Stomach (tissue), 9 donors: Measurements from ENCODE around the gene TLE3. TPM values are rescaled to one million over a fixed set of nuclear protein-coding genes. Genes with fewer than 3 reads are reported as not detected.
A peak's percentile ranks its signal among the peaks of the same experiment; 100 is the strongest.

Source experiments
- DNase-seq, 2 donors: peaks; one replicate each; pipeline versions ENCODE4 v3.0.0 to v3.0.0-alpha.2; 2013 to 2019
- H3K27ac ChIP-seq, 5 donors: fragments of 200-600 bp in 4 of 5; sonication (generic) in 4 of 5; one replicate each; pipeline ENCODE4 v1.5.1; 2013 to 2019; ENCODE audit warnings: mild to moderate bottlenecking in 1 of 5, moderate library complexity in 1 of 5
- H3K27me3 ChIP-seq, 3 donors: fragments of 200-600 bp; sonication (generic); one replicate each; pipeline ENCODE4 v1.5.1; 2017 to 2019; ENCODE audit warnings: mixed run types in 1 of 3
- H3K36me3 ChIP-seq, 4 donors: fragments of 200-600 bp; sonication (generic); 1 replicate in 3 of 4; 2 replicates in 1 of 4; pipeline ENCODE4 v1.5.1; 2016 to 2019
- H3K4me1 ChIP-seq, 4 donors: fragments of 200-600 bp; sonication (generic); one replicate each; pipeline ENCODE4 v1.5.1; 2016 to 2019
- H3K4me3 ChIP-seq, 4 donors: fragments of 200-600 bp; sonication (generic) in 3 of 4; one replicate each; pipeline ENCODE4 v1.5.1; 2016 to 2019; ENCODE audit warnings: mild to moderate bottlenecking in 1 of 4
- H3K9me3 ChIP-seq, 4 donors: fragments of 200-600 bp; sonication (generic); one replicate each; pipeline ENCODE4 v1.5.1; 2016 to 2019
- EP300 ChIP-seq: sonication (generic); formaldehyde crosslinking; IDR thresholded peaks from one replicate; pipeline ENCODE4 v1.6.1; 2017; ENCODE audit warnings: antibody characterized with exemption
- POLR2A ChIP-seq, 4 donors: fragments of 450-650 bp; IDR thresholded peaks; one replicate each; pipeline ENCODE4 v1.6.1; 2016; ENCODE audit warnings: antibody characterized with exemption in 4 of 4, control low read depth in 2 of 4, mild to moderate bottlenecking in 1 of 4, moderate library complexity in 1 of 4
- POLR2AphosphoS5 ChIP-seq, 3 donors: sonication (generic); formaldehyde crosslinking; IDR thresholded peaks; one replicate each; pipeline ENCODE4 v1.6.1; 2016; ENCODE audit warnings: antibody characterized with exemption in 3 of 3
- WGBS, 5 donors: extraction: QIAGEN DNeasy Blood & Tissue Kit in 3 of 5; methylation state at CpG; one replicate each; pipeline versions ENCODE4 v1.1.5 to v1.1.7; 2013 to 2018; 5-methylcytosine and 5-hydroxymethylcytosine counted together
- intact Hi-C: fragments of 100-400 bp; cut with DNase I; formaldehyde crosslinking; loops from one replicate; pipeline ENCODE4 v1.15.1; 2023; ENCODE audit warnings: low total_unique reads
- polyA plus RNA-seq, 3 donors: library from polyadenylated mRNA; stranded (reverse); fragments of 200-250 nt; gene quantifications; one replicate each; pipeline ENCODE4 v1.2.3, GENCODE V29; 2013
- total RNA-seq, 5 donors: library from RNA; depleted of rRNA; stranded (reverse); fragments of >200 nt; gene quantifications; one replicate each; pipeline versions ENCODE4 v1.1.0 to v1.2.3, GENCODE V29; 2014 to 2016
- TF ChIP-seq, protein P1 (sequence below), 7 experiments: fragments of 450-650 bp in 4 of 7; fragments of 200-600 bp in 3 of 7; sonication (generic) in 3 of 7; IDR thresholded peaks; one replicate each; pipeline ENCODE4 v1.5.1; 2016 to 2019; ENCODE audit warnings: antibody characterized with exemption in 7 of 7, control low read depth in 2 of 7, mild to moderate bottlenecking in 1 of 7
- donor health status: healthy with polysubstance abuse.
- donor health status: Bipolar disorder and iron deficiency.
- donor health status: healthy.

TLE3 gene
- total and polyA plus RNA-seq, 8 donors, result 13.3 to 186 (median 30.9) TPM

DNA sequence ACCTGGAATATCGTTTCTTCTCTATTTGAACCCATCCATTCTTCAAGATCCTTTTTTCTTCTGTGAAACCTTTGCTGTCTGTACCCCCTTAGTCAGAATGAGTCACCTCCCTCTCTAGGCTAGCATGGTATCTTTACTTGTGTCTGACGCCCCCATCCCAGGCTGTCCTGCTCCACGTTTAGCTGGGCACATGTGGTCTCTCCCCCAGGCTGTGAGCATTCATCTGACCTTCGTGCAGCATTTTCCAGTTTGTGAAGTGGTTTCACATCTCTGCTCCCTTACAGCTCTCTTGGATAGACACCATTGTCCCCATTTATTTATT lies 14.3 kb upstream of the TLE3 start:
- intact Hi-C loops, result no loop called here
- no peak for DNase-seq
- 44 to 58% (median 47%) methylated on average over 3 to 4 of the region's 4 CpGs for WGBS, 5 donors
- TF ChIP-seq, protein P1, sequence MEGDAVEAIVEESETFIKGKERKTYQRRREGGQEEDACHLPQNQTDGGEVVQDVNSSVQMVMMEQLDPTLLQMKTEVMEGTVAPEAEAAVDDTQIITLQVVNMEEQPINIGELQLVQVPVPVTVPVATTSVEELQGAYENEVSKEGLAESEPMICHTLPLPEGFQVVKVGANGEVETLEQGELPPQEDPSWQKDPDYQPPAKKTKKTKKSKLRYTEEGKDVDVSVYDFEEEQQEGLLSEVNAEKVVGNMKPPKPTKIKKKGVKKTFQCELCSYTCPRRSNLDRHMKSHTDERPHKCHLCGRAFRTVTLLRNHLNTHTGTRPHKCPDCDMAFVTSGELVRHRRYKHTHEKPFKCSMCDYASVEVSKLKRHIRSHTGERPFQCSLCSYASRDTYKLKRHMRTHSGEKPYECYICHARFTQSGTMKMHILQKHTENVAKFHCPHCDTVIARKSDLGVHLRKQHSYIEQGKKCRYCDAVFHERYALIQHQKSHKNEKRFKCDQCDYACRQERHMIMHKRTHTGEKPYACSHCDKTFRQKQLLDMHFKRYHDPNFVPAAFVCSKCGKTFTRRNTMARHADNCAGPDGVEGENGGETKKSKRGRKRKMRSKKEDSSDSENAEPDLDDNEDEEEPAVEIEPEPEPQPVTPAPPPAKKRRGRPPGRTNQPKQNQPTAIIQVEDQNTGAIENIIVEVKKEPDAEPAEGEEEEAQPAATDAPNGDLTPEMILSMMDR (IDR thresholded peaks at IDR 0.05), result no peak
- no peak for TF ChIP-seq POLR2AphosphoS5 (IDR thresholded peaks at IDR 0.05)
- no peak for TF ChIP-seq EP300
- TF ChIP-seq POLR2A (IDR thresholded peaks at IDR 0.05), result no peak
- Histone ChIP-seq H3K36me3 (no peaks in the 10 kb centered on the region), H3K4me3 (no peak overlapping the region), H3K9me3 (no peaks in the 10 kb centered on the region), H3K27me3 (no peaks in the 10 kb centered on the region), H3K4me1 (peaks cover 9 to 21% (median 12%) of the 10 kb centered on the region in 4 donors), H3K27ac (peak overlapping the region in 4 of 5 donors; percentile 71 to 86 (median 81))

DNA sequence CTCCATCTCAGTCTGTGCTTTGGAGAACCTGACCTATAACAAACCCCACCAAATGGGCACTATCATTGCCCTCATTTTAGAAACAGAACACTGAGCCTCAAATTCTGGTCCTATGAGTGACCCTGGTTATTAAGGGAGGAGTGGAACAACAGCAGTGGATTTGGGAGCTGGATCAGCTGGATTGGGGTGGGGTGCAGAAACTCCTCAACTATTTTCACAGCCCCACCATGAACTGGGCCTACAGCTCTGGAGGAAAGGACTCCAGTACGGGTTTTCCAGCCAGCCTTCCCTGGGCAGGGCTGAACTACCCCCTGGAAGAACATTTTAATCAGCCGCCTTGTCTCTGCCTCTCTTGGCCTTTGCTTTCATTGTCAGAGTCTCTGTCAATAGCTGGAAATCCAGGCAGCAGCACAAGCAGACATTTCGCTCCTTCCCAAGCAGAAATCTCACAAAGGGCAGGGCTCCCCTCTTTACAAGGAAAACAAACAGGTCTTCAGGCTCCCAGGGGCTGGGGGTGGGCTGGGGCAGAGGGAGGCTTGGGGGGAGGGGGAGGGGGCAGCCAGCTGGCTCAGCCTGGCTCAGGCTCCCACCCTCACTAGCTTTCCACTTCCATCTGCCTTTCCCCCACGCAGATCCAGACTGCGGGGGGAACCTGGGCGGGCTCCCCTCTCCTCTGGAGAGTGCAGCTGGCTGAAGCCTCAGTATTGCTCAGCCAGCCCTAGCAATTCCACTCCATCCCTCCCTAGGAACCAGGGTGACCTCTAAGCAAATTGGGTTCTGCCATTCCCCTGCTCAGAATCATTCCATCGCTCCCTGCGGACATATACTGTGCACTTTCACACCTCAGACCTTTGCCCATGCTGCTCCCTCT lies 13.7 kb upstream of the TLE3 start:
- H3K4me1 ChIP-seq, result peaks cover 9 to 21% (median 12%) of the 10 kb centered on the region in 4 donors
- intact Hi-C loops, result no loop called here
- DNase-seq, result peak; percentile 53 to 94
- peak overlapping the region in 3 of 4 donors; percentile 11 to 19 (median 13) for H3K4me3 ChIP-seq
- no peaks in the 10 kb centered on the region for H3K9me3 ChIP-seq
- no peaks in the 10 kb centered on the region for H3K36me3 ChIP-seq
- H3K27ac ChIP-seq, result peak overlapping the region; percentile 17 to 86 (median 80)
- H3K27me3 ChIP-seq, result no peaks in the 10 kb centered on the region
- WGBS, 5 donors, result 7 to 25% (median 19%) methylated on average over 6 to 8 of the region's 8 CpGs
- TF ChIP-seq, protein P1 (IDR thresholded peaks at IDR 0.05), result no peak
- TF ChIP-seq POLR2AphosphoS5 (IDR thresholded peaks at IDR 0.05), result peak in 2 of 3 donors; percentile 43 to 68
- TF ChIP-seq POLR2A (IDR thresholded peaks at IDR 0.05), result no peak
- TF ChIP-seq EP300, result no peak

DNA sequence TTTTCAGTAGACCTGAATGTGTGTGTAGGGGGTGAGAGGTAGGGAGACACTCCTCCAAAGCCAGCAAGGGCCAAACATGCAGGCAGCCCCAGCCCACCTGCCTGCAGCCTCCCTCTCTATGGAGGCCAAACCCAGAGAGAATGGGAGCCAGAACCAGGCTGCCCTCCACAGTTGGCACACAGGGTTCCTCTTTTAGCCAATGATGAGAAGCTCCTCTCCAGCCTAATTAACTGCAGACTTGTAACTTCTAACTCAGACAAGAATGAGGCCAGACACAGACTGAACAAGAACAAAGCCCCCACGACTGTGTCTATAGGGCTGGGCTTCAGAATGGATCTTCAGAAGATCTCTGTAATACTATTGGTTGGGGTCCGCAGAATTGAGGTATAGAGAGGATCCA lies 12.3 kb upstream of the TLE3 start:
- Histone ChIP-seq H3K36me3 (no peaks in the 10 kb centered on the region), H3K27me3 (no peaks in the 10 kb centered on the region), H3K4me1 (peaks cover 9 to 21% (median 12%) of the 10 kb centered on the region in 4 donors), H3K27ac (no peak overlapping the region), H3K4me3 (no peak overlapping the region), H3K9me3 (no peaks in the 10 kb centered on the region)
- 93 to 98% (median 95%) methylated on average over 2 of the region's 2 CpGs for WGBS, 5 donors
- no peak for TF ChIP-seq POLR2AphosphoS5 (IDR thresholded peaks at IDR 0.05)
- intact Hi-C loops, result no loop called here
- DNase-seq, result no peak

DNA sequence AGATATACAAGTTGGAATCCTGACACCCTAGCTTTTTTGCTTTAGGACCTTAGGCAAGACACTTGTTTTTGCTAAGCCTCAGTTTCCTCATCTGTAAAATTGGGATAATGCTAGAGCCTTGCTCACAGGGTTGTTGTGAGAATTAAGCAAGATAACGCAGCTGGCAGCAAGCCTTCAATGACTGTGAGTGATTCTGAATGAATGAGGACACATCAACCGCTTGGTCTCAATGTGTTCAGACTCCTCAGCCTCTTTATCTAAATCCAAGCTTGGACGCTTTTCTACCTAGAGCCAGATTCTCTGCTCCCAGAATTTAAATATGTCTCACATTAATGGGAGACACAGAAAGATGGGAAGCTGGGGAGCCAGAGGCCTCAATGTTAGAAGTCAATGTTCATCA lies 11.8 kb upstream of the TLE3 start:
- Histone ChIP-seq H3K4me1 (peaks cover 10 to 24% (median 14%) of the 10 kb centered on the region in 4 donors), H3K27me3 (no peaks in the 10 kb centered on the region), H3K36me3 (no peaks in the 10 kb centered on the region), H3K9me3 (no peaks in the 10 kb centered on the region), H3K4me3 (no peak overlapping the region), H3K27ac (no peak overlapping the region)
- TF ChIP-seq, protein P1 (IDR thresholded peaks at IDR 0.05), result no peak
- TF ChIP-seq EP300 (no peak), POLR2A (IDR thresholded peaks at IDR 0.05) (no peak)
- no peak for DNase-seq
- 91 to 97% (median 92%) methylated on average over 3 of the region's 3 CpGs for WGBS, 5 donors
- intact Hi-C loops, result no loop called here
